Neural cell (in vitro differentiated cells): ENCODE results near the gene ELMO2. TPM values are rescaled to one million over a fixed set of nuclear protein-coding genes. Genes with fewer than 3 reads are reported as not detected.
"Not testable (repeated sequence)": the region's sequence is repeated elsewhere in the genome, so short reads cannot be mapped to it uniquely, and the experiment has no call there.

Experiments
- H2AFZ ChIP-seq: fragments of 200-600, 300-800 bp; sonication (generic), shearing (Covaris generic); 2 replicates; pipeline ENCODE4 v1.6.0; 2014; ENCODE audit warnings: low read depth, mild to moderate bottlenecking, antibody characterized with exemption, low read length, moderate library complexity
- H3F3A ChIP-seq: fragments of 200-600 bp; shearing (Covaris generic); 2 replicates; pipeline ENCODE4 v1.6.1; 2016; ENCODE audit warnings: mild to moderate bottlenecking, moderate library complexity, mixed read lengths, antibody characterized with exemption, low read length; ENCODE audit not compliant: insufficient read depth, poor library complexity, severe bottlenecking
- H3K27ac ChIP-seq: fragments of 200-600, 300-800 bp; sonication (generic), shearing (Covaris generic); 2 replicates; pipeline ENCODE4 v1.5.1; 2014; ENCODE audit warnings: mild to moderate bottlenecking, low read length, moderate library complexity
- H3K27me3 ChIP-seq: fragments of 300-800, 200-600 bp; sonication (generic), shearing (Covaris generic); 2 replicates; pipeline ENCODE4 v1.6.0; 2014; ENCODE audit warnings: mild to moderate bottlenecking, low read depth, low read length, moderate library complexity; ENCODE audit not compliant: insufficient read depth
- H3K36me3 ChIP-seq: fragments of 300-800, 200-600 bp; sonication (generic), shearing (Covaris generic); 2 replicates; pipeline ENCODE4 v1.5.1; 2014; ENCODE audit warnings: mild to moderate bottlenecking, antibody characterized with exemption, low read length, moderate library complexity; ENCODE audit not compliant: insufficient read depth
- H3K4me2 ChIP-seq: fragments of 300-800, 200-600 bp; sonication (generic), shearing (Covaris generic); 2 replicates; pipeline ENCODE4 v1.6.0; 2014; ENCODE audit warnings: mild to moderate bottlenecking, low read length
- H3K4me3 ChIP-seq: fragments of 300-800, 200-600 bp; sonication (generic), shearing (Covaris generic); 2 replicates; pipeline ENCODE4 v1.5.1; 2014; ENCODE audit warnings: mild to moderate bottlenecking, low read length, moderate library complexity
- H3K79me2 ChIP-seq: fragments of 200-600 bp; shearing (Covaris generic); replicated peaks from 2 replicates; pipeline ENCODE4 v1.6.0; 2014; ENCODE audit warnings: mild to moderate bottlenecking, low read length, moderate library complexity; ENCODE audit not compliant: insufficient read depth
- H3K9ac ChIP-seq: fragments of 300-800, 200-600 bp; sonication (generic), shearing (Covaris generic); 2 replicates; pipeline ENCODE4 v1.6.1; 2016; ENCODE audit warnings: mild to moderate bottlenecking, low read length, mixed read lengths
- H3K9me2 ChIP-seq: fragments of 200-600 bp; shearing (Covaris generic); 2 replicates; pipeline ENCODE4 v1.6.1; 2016; ENCODE audit warnings: mild to moderate bottlenecking, low read length, mixed read lengths; ENCODE audit not compliant: insufficient read depth
- H3K9me3 ChIP-seq: fragments of 200-600, 300-800 bp; sonication (generic), shearing (Covaris generic); 2 replicates; pipeline ENCODE4 v1.6.1; 2016; ENCODE audit warnings: mild to moderate bottlenecking, mixed run types, low read length, moderate library complexity, mixed read lengths
- H4K20me1 ChIP-seq: fragments of 200-600 bp; shearing (Covaris generic); 2 replicates; pipeline ENCODE4 v1.6.1; 2016; ENCODE audit warnings: mild to moderate bottlenecking, mixed run types; ENCODE audit not compliant: insufficient read depth
- EP300 ChIP-seq: fragments of 450-650 bp; conservative IDR thresholded peaks from 2 replicates; pipeline ENCODE4 v1.6.1; 2014; ENCODE audit warnings: antibody characterized with exemption, mild to moderate bottlenecking, moderate library complexity; ENCODE audit not compliant: poor library complexity, severe bottlenecking
- EZH2 ChIP-seq: fragments of 200-600, 300-800 bp; shearing (Covaris generic), sonication (generic); IDR thresholded peaks from 2 replicates; pipeline ENCODE4 v1.6.1; 2014; ENCODE audit warnings: antibody characterized with exemption, low read length, borderline replicate concordance, mild to moderate bottlenecking; ENCODE audit not compliant: insufficient read depth, poor library complexity, severe bottlenecking
- MXI1 ChIP-seq: fragments of 450-650 bp; conservative IDR thresholded peaks from 2 replicates; pipeline ENCODE4 v1.6.1; 2014; ENCODE audit warnings: antibody characterized with exemption, mild to moderate bottlenecking; ENCODE audit not compliant: poor library complexity, severe bottlenecking
- POLR2AphosphoS5 ChIP-seq: IDR thresholded peaks from 2 replicates; pipeline ENCODE4 v1.6.1; 2012
- RAD21 ChIP-seq: fragments of 450-650 bp; conservative IDR thresholded peaks from 2 replicates; pipeline ENCODE4 v1.6.1; 2014; ENCODE audit warnings: antibody characterized with exemption, mild to moderate bottlenecking, moderate library complexity
- REST ChIP-seq: IDR thresholded peaks from 2 replicates; pipeline ENCODE4 v1.6.1; 2012; ENCODE audit warnings: borderline replicate concordance
- SMC3 ChIP-seq: fragments of 450-650 bp; conservative IDR thresholded peaks from 2 replicates; pipeline ENCODE4 v1.6.1; 2014; ENCODE audit warnings: antibody characterized with exemption, mild to moderate bottlenecking, moderate library complexity; ENCODE audit not compliant: poor library complexity
- TAF1 ChIP-seq: IDR thresholded peaks from 2 replicates; pipeline ENCODE4 v1.6.1; 2012; ENCODE audit warnings: low read depth
- polyA plus RNA-seq: library from polyadenylated mRNA; depleted of rRNA; stranded (reverse); fragments of >200 nt; gene quantifications from 2 replicates; pipeline ENCODE4 v1.2.3, GENCODE V29; 2014
- TF ChIP-seq, protein P1 (sequence below): fragments of 450-650 bp; IDR thresholded peaks from 2 replicates; pipeline ENCODE4 v1.5.1; 2014; ENCODE audit warnings: antibody characterized with exemption, mild to moderate bottlenecking, moderate library complexity; ENCODE audit not compliant: poor library complexity, severe bottlenecking

The ELMO2 gene
- polyA plus RNA-seq, 1 donor from 2014 or later: 72.0 TPM

DNA sequence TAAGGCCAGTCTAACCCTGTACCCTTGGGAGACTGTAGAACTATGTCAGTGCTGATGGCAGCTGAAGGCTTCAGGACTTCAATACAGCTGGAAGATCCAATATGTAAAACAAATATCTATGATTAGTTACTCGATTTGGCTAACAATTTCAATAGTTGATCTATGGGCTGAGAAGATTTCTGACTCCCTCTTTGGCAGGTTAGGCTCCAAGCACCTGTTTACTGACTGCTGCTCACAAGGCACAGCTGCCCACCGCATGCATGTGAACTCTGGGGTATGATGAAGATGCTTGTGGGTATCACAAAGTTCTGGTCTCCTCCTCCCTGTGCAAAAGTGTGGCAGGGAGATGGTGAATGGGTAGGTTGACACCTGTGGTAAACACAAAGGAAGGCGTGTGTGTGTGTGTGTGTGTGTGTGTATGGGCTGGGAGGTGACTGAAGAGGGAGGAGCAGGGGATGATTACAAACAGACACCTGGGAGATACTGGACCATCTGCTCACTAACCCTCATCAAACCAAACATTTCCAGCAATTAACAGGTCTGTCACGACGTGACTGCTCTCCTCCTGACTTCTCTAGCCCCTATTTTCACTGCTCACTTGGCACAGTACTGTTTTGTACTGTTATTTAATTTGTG is 18.1 kb downstream of the ELMO2 start:
- no peak overlapping the region for H2AFZ ChIP-seq
- H3K36me3 ChIP-seq: no peaks in the 10 kb centered on the region
- no peak overlapping the region for H3K9ac ChIP-seq
- H4K20me1 ChIP-seq: no peaks in the 10 kb centered on the region
- TF ChIP-seq SMC3 (no peak), TAF1 (no peak), REST (no peak), RAD21 (no peak)
- TF ChIP-seq, protein P1, sequence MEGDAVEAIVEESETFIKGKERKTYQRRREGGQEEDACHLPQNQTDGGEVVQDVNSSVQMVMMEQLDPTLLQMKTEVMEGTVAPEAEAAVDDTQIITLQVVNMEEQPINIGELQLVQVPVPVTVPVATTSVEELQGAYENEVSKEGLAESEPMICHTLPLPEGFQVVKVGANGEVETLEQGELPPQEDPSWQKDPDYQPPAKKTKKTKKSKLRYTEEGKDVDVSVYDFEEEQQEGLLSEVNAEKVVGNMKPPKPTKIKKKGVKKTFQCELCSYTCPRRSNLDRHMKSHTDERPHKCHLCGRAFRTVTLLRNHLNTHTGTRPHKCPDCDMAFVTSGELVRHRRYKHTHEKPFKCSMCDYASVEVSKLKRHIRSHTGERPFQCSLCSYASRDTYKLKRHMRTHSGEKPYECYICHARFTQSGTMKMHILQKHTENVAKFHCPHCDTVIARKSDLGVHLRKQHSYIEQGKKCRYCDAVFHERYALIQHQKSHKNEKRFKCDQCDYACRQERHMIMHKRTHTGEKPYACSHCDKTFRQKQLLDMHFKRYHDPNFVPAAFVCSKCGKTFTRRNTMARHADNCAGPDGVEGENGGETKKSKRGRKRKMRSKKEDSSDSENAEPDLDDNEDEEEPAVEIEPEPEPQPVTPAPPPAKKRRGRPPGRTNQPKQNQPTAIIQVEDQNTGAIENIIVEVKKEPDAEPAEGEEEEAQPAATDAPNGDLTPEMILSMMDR: no peak
- H3K27ac ChIP-seq: no peak overlapping the region
- no peaks in the 10 kb centered on the region for H3F3A ChIP-seq
- no peaks in the 10 kb centered on the region for H3K79me2 ChIP-seq
- no peaks in the 10 kb centered on the region for H3K27me3 ChIP-seq
- H3K4me2 ChIP-seq: no peak overlapping the region
- no peak overlapping the region for H3K4me3 ChIP-seq
- no peaks in the 10 kb centered on the region for H3K9me3 ChIP-seq
- no peaks in the 10 kb centered on the region for H3K9me2 ChIP-seq

DNA sequence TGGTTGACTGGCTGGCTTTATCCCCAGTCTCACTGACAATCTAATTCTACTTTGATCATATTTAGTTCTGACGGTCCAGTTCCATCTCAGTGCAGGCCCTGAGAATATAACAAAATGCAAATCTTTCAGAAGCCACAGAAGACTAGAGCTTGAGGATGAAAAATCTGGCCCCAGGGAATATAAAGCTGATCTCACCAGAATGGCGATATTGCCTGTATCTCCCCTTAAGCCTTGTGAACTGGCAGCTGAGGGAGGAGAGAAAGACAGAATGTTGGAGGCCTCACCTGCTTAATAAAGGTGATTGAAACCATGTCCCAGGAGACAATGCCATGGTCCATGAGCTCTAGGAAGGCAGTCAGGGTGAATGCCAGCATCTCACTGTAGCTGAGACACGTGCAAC is 19.4 kb downstream of the ELMO2 start:
- not testable (repeated sequence) for H3F3A ChIP-seq, H3K79me2 ChIP-seq, H3K4me2 ChIP-seq, H3K27me3 ChIP-seq, H3K9me3 ChIP-seq, H4K20me1 ChIP-seq, H3K9me2 ChIP-seq, H3K4me3 ChIP-seq, H3K36me3 ChIP-seq, H3K27ac ChIP-seq, H3K9ac ChIP-seq, H2AFZ ChIP-seq

DNA sequence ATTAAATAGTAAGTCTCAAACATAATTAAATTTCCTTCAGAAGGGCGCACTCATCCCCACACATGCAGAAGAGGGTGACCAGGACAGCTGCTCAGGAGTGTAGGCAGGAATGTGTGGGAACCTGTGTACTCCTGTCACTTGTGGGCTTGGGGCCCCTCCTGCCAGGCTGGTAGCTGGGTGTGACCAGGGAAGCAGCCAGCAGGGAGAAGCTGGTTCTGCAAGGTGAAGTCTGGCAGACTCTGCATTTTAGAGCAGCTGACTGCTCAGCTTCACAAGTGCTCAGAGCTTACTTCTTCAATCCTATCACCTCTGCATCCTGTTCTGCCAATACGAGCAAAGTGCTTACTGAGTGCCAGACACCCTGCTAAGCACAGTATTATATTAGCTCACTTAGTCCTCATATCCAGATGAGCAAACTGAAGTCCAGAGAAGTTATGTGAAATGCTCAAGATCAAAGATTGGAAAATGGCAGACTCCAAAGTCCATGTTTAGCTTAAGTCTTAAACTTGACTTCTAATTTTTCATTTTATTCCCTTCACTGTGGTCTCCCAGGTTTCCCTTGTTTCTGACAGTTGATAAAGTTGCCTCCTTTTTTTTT is 27.9 kb downstream of the ELMO2 start:
- peaks cover 4% of the 10 kb centered on the region for H3K36me3 ChIP-seq
- no peak overlapping the region for H2AFZ ChIP-seq
- no peaks in the 10 kb centered on the region for H3K9me3 ChIP-seq
- TF ChIP-seq RAD21: no peak
- TF ChIP-seq, protein P1: no peak
- no peak for TF ChIP-seq REST
- TF ChIP-seq SMC3: no peak
- TF ChIP-seq EP300: no peak
- no peak for TF ChIP-seq MXI1
- TF ChIP-seq TAF1: no peak
- no peak for TF ChIP-seq POLR2AphosphoS5
- TF ChIP-seq EZH2: no peak
- no peaks in the 10 kb centered on the region for H3K27me3 ChIP-seq
- H3K9ac ChIP-seq: no peak overlapping the region
- H3F3A ChIP-seq: no peaks in the 10 kb centered on the region
- no peaks in the 10 kb centered on the region for H3K9me2 ChIP-seq
- H4K20me1 ChIP-seq: no peaks in the 10 kb centered on the region
- H3K4me2 ChIP-seq: no peak overlapping the region
- no peak overlapping the region for H3K4me3 ChIP-seq
- H3K27ac ChIP-seq: no peak overlapping the region
- H3K79me2 ChIP-seq: no peaks in the 10 kb centered on the region
